HL-60 (cell line): Measurements from ENCODE around the gene PCBP2.

Experiments used
- DNase-seq, 2 experiments: peaks; one replicate each; pipeline ENCODE4 v3.0.0-alpha.2; 2010 to 2020; ENCODE audit warnings: low read depth in 1 of 2, low spot score in 1 of 2
- H3K27ac ChIP-seq: fragments of 250-450 bp; sonication (Bioruptor Pico); replicated peaks from 2 replicates; pipeline ENCODE4 v1.5.1; 2020; ENCODE audit warnings: mild to moderate bottlenecking, moderate library complexity
- H3K27me3 ChIP-seq: fragments of 250-450 bp; sonication (Bioruptor Pico); 2 replicates; pipeline ENCODE4 v1.5.1; 2021; ENCODE audit warnings: mild to moderate bottlenecking, moderate library complexity; ENCODE audit not compliant: insufficient read depth, poor library complexity, severe bottlenecking
- H3K4me3 ChIP-seq: replicated peaks from 2 replicates; pipeline ENCODE4 v1.5.1; 2011; ENCODE audit warnings: mild to moderate bottlenecking, control low read depth, low read length; ENCODE audit not compliant: insufficient read depth
- GABPA ChIP-seq: IDR thresholded peaks from 2 replicates; pipeline ENCODE4 v1.6.1; 2012; ENCODE audit warnings: low read depth
- POLR2AphosphoS5 ChIP-seq: IDR thresholded peaks from 2 replicates; pipeline ENCODE4 v1.6.1; 2012; ENCODE audit warnings: low read depth
- SPI1 ChIP-seq: IDR thresholded peaks from 2 replicates; pipeline ENCODE4 v1.6.1; 2012; ENCODE audit warnings: low read depth, mild to moderate bottlenecking, borderline replicate concordance
- TF ChIP-seq, protein P1 (sequence below): IDR thresholded peaks from 2 replicates; pipeline ENCODE4 v1.6.1; 2012; ENCODE audit warnings: low read depth; ENCODE audit not compliant: insufficient replicate concordance
- TF ChIP-seq, protein P2 (sequence below): IDR thresholded peaks from one replicate; pipeline ENCODE4 v1.5.1; 2011; ENCODE audit warnings: low read length, control low read depth, inconsistent platforms; ENCODE audit not compliant: insufficient read depth

Gene PCBP2

DNA sequence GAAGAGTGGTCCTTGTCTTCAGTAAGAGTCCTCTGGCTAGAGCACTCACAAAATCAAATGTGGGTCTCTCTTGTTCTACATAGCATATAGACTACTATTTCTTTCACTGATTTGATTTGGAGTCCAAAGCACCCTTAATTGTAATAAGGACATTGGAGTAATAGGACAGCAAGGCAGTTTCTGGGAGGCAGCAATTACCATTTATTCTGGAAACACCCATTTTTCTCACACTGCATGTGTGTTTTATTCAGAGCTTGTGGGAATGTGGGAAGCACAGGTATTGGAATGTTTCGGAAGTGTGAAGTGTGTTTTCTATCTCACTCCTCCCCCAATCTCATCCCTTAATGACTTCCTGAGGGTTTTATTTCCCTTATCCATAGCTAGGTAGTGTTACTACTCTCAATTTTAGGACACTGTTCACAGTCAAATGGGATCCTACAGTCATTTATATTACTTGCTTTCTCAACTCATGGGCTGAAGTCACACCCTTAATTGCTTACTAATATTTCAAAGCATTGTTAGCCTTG is 20.2 kb downstream of the PCBP2 start:
- Histone ChIP-seq H3K27me3 (no peaks in the 10 kb centered on the region), H3K27ac (no peak overlapping the region), H3K4me3 (no peak overlapping the region)
- no peak for DNase-seq
- TF ChIP-seq, protein P1, sequence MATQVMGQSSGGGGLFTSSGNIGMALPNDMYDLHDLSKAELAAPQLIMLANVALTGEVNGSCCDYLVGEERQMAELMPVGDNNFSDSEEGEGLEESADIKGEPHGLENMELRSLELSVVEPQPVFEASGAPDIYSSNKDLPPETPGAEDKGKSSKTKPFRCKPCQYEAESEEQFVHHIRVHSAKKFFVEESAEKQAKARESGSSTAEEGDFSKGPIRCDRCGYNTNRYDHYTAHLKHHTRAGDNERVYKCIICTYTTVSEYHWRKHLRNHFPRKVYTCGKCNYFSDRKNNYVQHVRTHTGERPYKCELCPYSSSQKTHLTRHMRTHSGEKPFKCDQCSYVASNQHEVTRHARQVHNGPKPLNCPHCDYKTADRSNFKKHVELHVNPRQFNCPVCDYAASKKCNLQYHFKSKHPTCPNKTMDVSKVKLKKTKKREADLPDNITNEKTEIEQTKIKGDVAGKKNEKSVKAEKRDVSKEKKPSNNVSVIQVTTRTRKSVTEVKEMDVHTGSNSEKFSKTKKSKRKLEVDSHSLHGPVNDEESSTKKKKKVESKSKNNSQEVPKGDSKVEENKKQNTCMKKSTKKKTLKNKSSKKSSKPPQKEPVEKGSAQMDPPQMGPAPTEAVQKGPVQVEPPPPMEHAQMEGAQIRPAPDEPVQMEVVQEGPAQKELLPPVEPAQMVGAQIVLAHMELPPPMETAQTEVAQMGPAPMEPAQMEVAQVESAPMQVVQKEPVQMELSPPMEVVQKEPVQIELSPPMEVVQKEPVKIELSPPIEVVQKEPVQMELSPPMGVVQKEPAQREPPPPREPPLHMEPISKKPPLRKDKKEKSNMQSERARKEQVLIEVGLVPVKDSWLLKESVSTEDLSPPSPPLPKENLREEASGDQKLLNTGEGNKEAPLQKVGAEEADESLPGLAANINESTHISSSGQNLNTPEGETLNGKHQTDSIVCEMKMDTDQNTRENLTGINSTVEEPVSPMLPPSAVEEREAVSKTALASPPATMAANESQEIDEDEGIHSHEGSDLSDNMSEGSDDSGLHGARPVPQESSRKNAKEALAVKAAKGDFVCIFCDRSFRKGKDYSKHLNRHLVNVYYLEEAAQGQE = no peak
- no peak for TF ChIP-seq POLR2AphosphoS5
- TF ChIP-seq, protein P2, sequence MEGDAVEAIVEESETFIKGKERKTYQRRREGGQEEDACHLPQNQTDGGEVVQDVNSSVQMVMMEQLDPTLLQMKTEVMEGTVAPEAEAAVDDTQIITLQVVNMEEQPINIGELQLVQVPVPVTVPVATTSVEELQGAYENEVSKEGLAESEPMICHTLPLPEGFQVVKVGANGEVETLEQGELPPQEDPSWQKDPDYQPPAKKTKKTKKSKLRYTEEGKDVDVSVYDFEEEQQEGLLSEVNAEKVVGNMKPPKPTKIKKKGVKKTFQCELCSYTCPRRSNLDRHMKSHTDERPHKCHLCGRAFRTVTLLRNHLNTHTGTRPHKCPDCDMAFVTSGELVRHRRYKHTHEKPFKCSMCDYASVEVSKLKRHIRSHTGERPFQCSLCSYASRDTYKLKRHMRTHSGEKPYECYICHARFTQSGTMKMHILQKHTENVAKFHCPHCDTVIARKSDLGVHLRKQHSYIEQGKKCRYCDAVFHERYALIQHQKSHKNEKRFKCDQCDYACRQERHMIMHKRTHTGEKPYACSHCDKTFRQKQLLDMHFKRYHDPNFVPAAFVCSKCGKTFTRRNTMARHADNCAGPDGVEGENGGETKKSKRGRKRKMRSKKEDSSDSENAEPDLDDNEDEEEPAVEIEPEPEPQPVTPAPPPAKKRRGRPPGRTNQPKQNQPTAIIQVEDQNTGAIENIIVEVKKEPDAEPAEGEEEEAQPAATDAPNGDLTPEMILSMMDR = no peak
- no peak for TF ChIP-seq SPI1
- TF ChIP-seq GABPA = no peak

DNA sequence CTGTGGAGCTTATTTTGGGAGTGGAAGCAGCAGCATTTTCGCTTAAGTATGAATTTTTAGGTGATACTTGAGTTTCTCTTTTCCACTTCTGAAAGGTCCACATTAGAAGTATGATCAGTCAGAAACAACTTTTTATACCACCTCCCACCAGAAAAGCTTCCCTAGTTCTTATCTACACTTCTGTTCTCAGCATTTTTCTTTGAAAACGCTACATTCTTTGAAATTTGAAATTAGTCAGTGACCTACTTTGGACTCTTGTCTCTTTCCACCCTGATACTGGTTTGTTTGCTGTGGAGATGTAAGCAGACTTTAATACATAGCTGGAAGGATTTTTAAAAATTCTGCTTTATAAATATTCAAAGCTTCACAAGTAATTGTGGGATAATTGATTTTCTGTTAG is 22.2 kb downstream of the PCBP2 start:
- no peak for DNase-seq
- no peaks in the 10 kb centered on the region for H3K27me3 ChIP-seq
- H3K27ac ChIP-seq = no peak overlapping the region
- TF ChIP-seq, protein P1 = no peak
- TF ChIP-seq SPI1 = no peak
- TF ChIP-seq, protein P2 = no peak
- no peak for TF ChIP-seq GABPA
- TF ChIP-seq POLR2AphosphoS5 = no peak
- no peak overlapping the region for H3K4me3 ChIP-seq

DNA sequence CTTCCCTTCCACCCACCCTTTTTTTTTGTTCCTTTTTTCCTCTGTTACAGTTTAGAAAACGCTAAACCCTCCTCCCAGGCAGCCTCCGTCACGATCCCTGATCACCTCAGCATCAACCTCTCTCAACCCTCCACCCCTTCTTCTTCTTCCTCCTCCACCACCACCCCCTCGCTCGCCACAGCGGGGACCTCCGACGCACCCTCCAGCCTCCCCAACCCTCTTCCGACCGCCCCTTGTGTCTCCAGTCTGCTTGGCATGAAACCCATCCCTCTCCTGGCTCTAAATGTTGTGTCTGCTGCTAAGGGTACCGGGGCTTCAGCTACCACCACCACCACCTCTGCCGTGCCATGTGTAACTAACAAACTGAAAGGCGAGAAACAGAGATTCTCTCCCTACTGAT is 22.9 kb downstream of the PCBP2 start:
- TF ChIP-seq, protein P1 = no peak
- no peak for TF ChIP-seq POLR2AphosphoS5
- TF ChIP-seq SPI1 = no peak
- no peak for TF ChIP-seq GABPA
- TF ChIP-seq, protein P2 = no peak
- Histone ChIP-seq H3K27ac (no peak overlapping the region), H3K4me3 (no peak overlapping the region), H3K27me3 (no peaks in the 10 kb centered on the region)
- no peak for DNase-seq
